AG08395 (cell line): ENCODE results near the gene KRTAP9-8.
A peak's percentile ranks its signal among the peaks of the same experiment; 100 is the strongest.
"Not testable (repeated sequence)": the region's sequence is repeated elsewhere in the genome, so short reads cannot be mapped to it uniquely, and the experiment has no call there.

Source experiments
- DNase-seq: peaks from one replicate; pipeline ENCODE4 v3.0.0; 2012; ENCODE audit warnings: mixed read lengths, low spot score

KRTAP9-8 gene

GRCh38 chr17:41255381-41256290 lies 17.8 kb downstream of the KRTAP9-8 start, which contains the start of gene KRTAP9-9:
Gene KRTAP9-9 (plus strand): TSS chr17:41255384.
- peak; percentile 1 for DNase-seq

- DNase-seq: peak; percentile 0
Measured at GRCh38 chr17:41256291-41256685, 18.5 kb downstream of the KRTAP9-8 start.

GRCh38 chr17:41258406-41258805 lies 20.6 kb downstream of the KRTAP9-8 start:
- DNase-seq: no peak

- peak; percentile 0 for DNase-seq
Measured at GRCh38 chr17:41263212-41263611, 25.4 kb downstream of the KRTAP9-8 start.

GRCh38 chr17:41264599-41264998 lies 26.8 kb downstream of the KRTAP9-8 start:
- no peak for DNase-seq

- DNase-seq: peak; percentile 0
Measured at GRCh38 chr17:41265078-41265477, 27.3 kb downstream of the KRTAP9-8 start, which contains the start of gene KRTAP9-6. Gene KRTAP9-6 (plus strand): TSS chr17:41265378. CDS start chr17:41265378, 0 bp downstream.

GRCh38 chr17:41267711-41268110 lies 29.9 kb downstream of the KRTAP9-8 start:
- DNase-seq: no peak

GRCh38 chr17:41271323-41271722 lies 33.5 kb downstream of the KRTAP9-8 start:
- not testable (repeated sequence) for DNase-seq

GRCh38 chr17:41271858-41272257 lies 34.1 kb downstream of the KRTAP9-8 start:
- no peak for DNase-seq

- DNase-seq: not testable (repeated sequence)
Measured at GRCh38 chr17:41275648-41276190, 37.9 kb downstream of the KRTAP9-8 start, which contains the start of gene KRTAP9-7. Gene KRTAP9-7 (plus strand): TSS chr17:41275698. CDS start chr17:41275698, 0 bp downstream.

GRCh38 chr17:41278176-41278955 lies 40.6 kb downstream of the KRTAP9-8 start:
- DNase-seq: peak; percentile 1

- DNase-seq: peak; percentile 41
Measured at GRCh38 chr17:41284043-41284442, 46.2 kb downstream of the KRTAP9-8 start.

- DNase-seq: peak; percentile 3
Measured at GRCh38 chr17:41284546-41284945, 46.7 kb downstream of the KRTAP9-8 start.

- no peak for DNase-seq
Measured at GRCh38 chr17:41287050-41287449, 49.3 kb downstream of the KRTAP9-8 start.
